Activated CD4-positive, alpha-beta T cell treated with anti-CD3 and anti-CD28 coated beads, Interleukin-2, amount 10 ng/mL, durations not matched to agents 24 days and 14 days (primary cell): Measurements from ENCODE around the gene USPL1. TPM values are rescaled to one million over a fixed set of nuclear protein-coding genes. Genes with fewer than 3 reads are reported as not detected.
"Not testable (repeated sequence)": the region's sequence is repeated elsewhere in the genome, so short reads cannot be mapped to it uniquely, and the experiment has no call there.

Experiments used
- DNase-seq: peaks from one replicate; pipeline ENCODE4 v3.0.0; 2022
- H3K27ac Mint-ChIP-seq: one replicate; pipeline ENCODE4 v1.8.0; 2022; ENCODE audit warnings: mild to moderate bottlenecking, mixed read lengths
- H3K27me3 Mint-ChIP-seq: one replicate; pipeline ENCODE4 v1.8.0; 2022; ENCODE audit warnings: mixed read lengths
- H3K36me3 Mint-ChIP-seq: one replicate; pipeline ENCODE4 v1.8.0; 2022; ENCODE audit warnings: low read depth, mild to moderate bottlenecking, mixed read lengths
- H3K4me1 Mint-ChIP-seq: one replicate; pipeline ENCODE4 v1.8.0; 2021; ENCODE audit warnings: mixed read lengths
- H3K4me3 Mint-ChIP-seq: one replicate; pipeline ENCODE4 v1.8.0; 2022; ENCODE audit warnings: mild to moderate bottlenecking, moderate library complexity, mixed read lengths
- H3K9me3 Mint-ChIP-seq: one replicate; pipeline ENCODE4 v1.8.0; 2021; ENCODE audit warnings: mixed read lengths
- intact Hi-C: fragments of 100-400 bp; cut with micrococcal nuclease; formaldehyde crosslinking; loops from one replicate; pipeline ENCODE4 v1.15.1; 2023
- total RNA-seq: library from RNA; stranded (reverse); gene quantifications from 2 replicates; pipeline ENCODE4 v1.2.3, GENCODE V29; 2022

Gene USPL1
- total RNA-seq, 1 donor from 2014 or later = 18.7 TPM

- intact Hi-C loops = no loop called here
- H3K27ac Mint-ChIP-seq = no peak overlapping the region
Measured at GRCh38 chr13:30622551-30622950, 4.8 kb downstream of the USPL1 start.

GRCh38 chr13:30623392-30623791 lies 5.7 kb downstream of the USPL1 start:
- intact Hi-C loops = no loop called here
- Mint-ChIP-seq H3K36me3 (peaks cover 40% of the 10 kb centered on the region), H3K9me3 (no peaks in the 10 kb centered on the region), H3K4me1 (peaks cover 40% of the 10 kb centered on the region), H3K4me3 (no peak overlapping the region), H3K27me3 (no peaks in the 10 kb centered on the region), H3K27ac (peak overlapping the region; percentile 12)
- no peak for DNase-seq

More at GRCh38 chr13:30622551-30622950, 4.8 kb downstream of the USPL1 start:
- Mint-ChIP-seq H3K4me1 (peaks cover 37% of the 10 kb centered on the region), H3K27me3 (no peaks in the 10 kb centered on the region), H3K4me3 (no peak overlapping the region), H3K9me3 (no peaks in the 10 kb centered on the region), H3K36me3 (peaks cover 36% of the 10 kb centered on the region)
- no peak for DNase-seq

GRCh38 chr13:30624630-30625029 lies 6.9 kb downstream of the USPL1 start:
- Mint-ChIP-seq H3K4me1 (peaks cover 46% of the 10 kb centered on the region), H3K27me3 (no peaks in the 10 kb centered on the region), H3K4me3 (no peak overlapping the region), H3K27ac (no peak overlapping the region), H3K36me3 (peaks cover 51% of the 10 kb centered on the region), H3K9me3 (no peaks in the 10 kb centered on the region)
- DNase-seq = no peak
- intact Hi-C loops = no loop called here

GRCh38 chr13:30629527-30629926 lies 11.8 kb downstream of the USPL1 start:
- Mint-ChIP-seq H3K27me3 (no peaks in the 10 kb centered on the region), H3K27ac (no peak overlapping the region), H3K9me3 (peaks cover under 1% of the 10 kb centered on the region), H3K4me3 (no peak overlapping the region), H3K36me3 (peaks cover 59% of the 10 kb centered on the region), H3K4me1 (peaks cover 35% of the 10 kb centered on the region)
- intact Hi-C loops = no loop called here
- no peak for DNase-seq

GRCh38 chr13:30633861-30634260 lies 16.1 kb downstream of the USPL1 start:
- Mint-ChIP-seq H3K9me3 (peaks cover 5% of the 10 kb centered on the region), H3K27me3 (no peaks in the 10 kb centered on the region), H3K4me1 (peaks cover 40% of the 10 kb centered on the region), H3K27ac (no peak overlapping the region), H3K36me3 (peaks cover 59% of the 10 kb centered on the region), H3K4me3 (no peak overlapping the region)
- no peak for DNase-seq
- intact Hi-C loops = no loop called here

GRCh38 chr13:30634838-30635237 lies 17.1 kb downstream of the USPL1 start:
- Mint-ChIP-seq H3K9me3 (peaks cover 5% of the 10 kb centered on the region), H3K27ac (no peak overlapping the region), H3K27me3 (no peaks in the 10 kb centered on the region), H3K4me3 (no peak overlapping the region), H3K4me1 (peaks cover 37% of the 10 kb centered on the region), H3K36me3 (peaks cover 55% of the 10 kb centered on the region)
- intact Hi-C loops = no loop called here
- DNase-seq = no peak

- Mint-ChIP-seq H3K4me3 (no peak overlapping the region), H3K27me3 (no peaks in the 10 kb centered on the region), H3K27ac (no peak overlapping the region), H3K36me3 (peaks cover 55% of the 10 kb centered on the region), H3K9me3 (peaks cover 5% of the 10 kb centered on the region), H3K4me1 (peaks cover 32% of the 10 kb centered on the region)
- no peak for DNase-seq
- intact Hi-C loops = no loop called here
Measured at GRCh38 chr13:30638301-30638700, 20.6 kb downstream of the USPL1 start.

GRCh38 chr13:30639671-30640070 lies 22.0 kb downstream of the USPL1 start:
- Mint-ChIP-seq H3K27me3 (no peaks in the 10 kb centered on the region), H3K4me1 (peaks cover 28% of the 10 kb centered on the region), H3K9me3 (peaks cover 3% of the 10 kb centered on the region), H3K27ac (no peak overlapping the region), H3K36me3 (peaks cover 48% of the 10 kb centered on the region), H3K4me3 (no peak overlapping the region)
- intact Hi-C loops = no loop called here
- no peak for DNase-seq

GRCh38 chr13:30641173-30641572 lies 23.5 kb downstream of the USPL1 start:
- H3K9me3 Mint-ChIP-seq, H3K27ac Mint-ChIP-seq, H3K4me3 Mint-ChIP-seq, DNase-seq, H3K27me3 Mint-ChIP-seq, intact Hi-C loops: not testable (repeated sequence)
- Mint-ChIP-seq H3K36me3 (peaks cover 40% of the 10 kb centered on the region), H3K4me1 (peaks cover 27% of the 10 kb centered on the region)

- no peaks in the 10 kb centered on the region for H3K27me3 Mint-ChIP-seq
- no peak overlapping the region for H3K27ac Mint-ChIP-seq
- intact Hi-C loops = no loop called here
- no peak for DNase-seq
- no peak overlapping the region for H3K4me3 Mint-ChIP-seq
- peaks cover 21% of the 10 kb centered on the region for H3K4me1 Mint-ChIP-seq
- no peaks in the 10 kb centered on the region for H3K9me3 Mint-ChIP-seq
- peaks cover 59% of the 10 kb centered on the region for H3K36me3 Mint-ChIP-seq
Measured at GRCh38 chr13:30645629-30646028, 27.9 kb downstream of the USPL1 start.

GRCh38 chr13:30647420-30647819 lies 29.7 kb downstream of the USPL1 start:
- no peak overlapping the region for H3K27ac Mint-ChIP-seq

GRCh38 chr13:30647824-30648521 lies 30.3 kb downstream of the USPL1 start:
- Mint-ChIP-seq H3K4me3 (no peak overlapping the region), H3K27ac (no peak overlapping the region), H3K9me3 (no peaks in the 10 kb centered on the region), H3K27me3 (no peaks in the 10 kb centered on the region), H3K36me3 (peaks cover 60% of the 10 kb centered on the region), H3K4me1 (peaks cover 29% of the 10 kb centered on the region)
- DNase-seq = no peak
- intact Hi-C loops = no loop called here

More at GRCh38 chr13:30647420-30647819, 29.7 kb downstream of the USPL1 start:
- Mint-ChIP-seq H3K4me1 (peaks cover 25% of the 10 kb centered on the region), H3K4me3 (no peak overlapping the region), H3K9me3 (no peaks in the 10 kb centered on the region), H3K36me3 (peaks cover 57% of the 10 kb centered on the region), H3K27me3 (no peaks in the 10 kb centered on the region)
- intact Hi-C loops = no loop called here
- no peak for DNase-seq

- H3K9me3 Mint-ChIP-seq = no peaks in the 10 kb centered on the region
- intact Hi-C loops = no loop called here
- peaks cover 35% of the 10 kb centered on the region for H3K4me1 Mint-ChIP-seq
- no peak overlapping the region for H3K27ac Mint-ChIP-seq
- H3K36me3 Mint-ChIP-seq = peaks cover 60% of the 10 kb centered on the region
- H3K4me3 Mint-ChIP-seq = no peak overlapping the region
- DNase-seq = no peak
- no peaks in the 10 kb centered on the region for H3K27me3 Mint-ChIP-seq
Measured at GRCh38 chr13:30648522-30649012, 30.8 kb downstream of the USPL1 start.

- H3K4me1 Mint-ChIP-seq = peaks cover 45% of the 10 kb centered on the region
- H3K27me3 Mint-ChIP-seq, H3K9me3 Mint-ChIP-seq, intact Hi-C loops, H3K4me3 Mint-ChIP-seq, H3K27ac Mint-ChIP-seq, DNase-seq: not testable (repeated sequence)
- H3K36me3 Mint-ChIP-seq = peaks cover 67% of the 10 kb centered on the region
Measured at GRCh38 chr13:30651648-30652047, 33.9 kb downstream of the USPL1 start.
